ENCODE results near the gene PSTPIP2. TPM values are rescaled to one million over a fixed set of nuclear protein-coding genes. Genes with fewer than 3 reads are reported as not detected.
A peak's percentile ranks its signal among the peaks of the same experiment; 100 is the strongest.

PSTPIP2 gene
- total and polyA plus RNA-seq, 9 of the 15 experiments (the other 6 are each of a cell fraction or from before 2014, with no cell fraction given) = 14.0 to 45.7 (median 27.1) TPM

DNA sequence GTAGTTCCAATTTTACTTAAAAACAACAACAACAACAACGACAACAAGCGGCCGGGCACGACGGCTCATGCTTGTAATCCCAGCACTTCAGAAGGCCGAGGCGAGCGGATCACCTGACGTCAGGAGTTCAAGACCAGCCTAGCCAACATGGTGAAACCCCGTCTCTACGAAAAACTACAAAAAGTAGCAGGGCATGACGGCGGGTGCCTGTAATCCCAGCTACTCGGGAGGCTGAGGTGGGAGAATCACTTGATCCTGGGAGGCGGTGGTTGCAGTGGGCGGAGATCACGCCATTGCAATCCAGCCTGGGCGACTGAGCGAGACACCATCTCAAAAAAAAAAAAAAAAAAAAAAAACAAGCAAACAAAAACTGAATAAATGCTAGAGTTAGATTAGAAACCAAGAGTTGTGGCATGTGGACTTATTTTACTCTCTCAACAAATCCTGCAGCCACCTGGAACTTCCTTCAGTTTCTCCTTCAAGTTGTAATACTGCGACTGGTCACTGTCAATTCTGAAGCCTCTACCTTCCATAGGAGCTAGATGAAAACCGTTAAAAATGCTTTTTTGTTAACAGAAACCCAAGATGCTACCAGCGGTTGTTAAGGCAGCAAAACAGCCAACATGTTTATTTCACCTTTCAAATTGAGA, 24.7 kb upstream of the PSTPIP2 start (continued):
- TF ChIP-seq, protein P1, sequence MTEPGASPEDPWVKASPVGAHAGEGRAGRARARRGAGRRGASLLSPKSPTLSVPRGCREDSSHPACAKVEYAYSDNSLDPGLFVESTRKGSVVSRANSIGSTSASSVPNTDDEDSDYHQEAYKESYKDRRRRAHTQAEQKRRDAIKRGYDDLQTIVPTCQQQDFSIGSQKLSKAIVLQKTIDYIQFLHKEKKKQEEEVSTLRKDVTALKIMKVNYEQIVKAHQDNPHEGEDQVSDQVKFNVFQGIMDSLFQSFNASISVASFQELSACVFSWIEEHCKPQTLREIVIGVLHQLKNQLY (CRISPR knock-in tag; conservative IDR thresholded peaks at IDR 0.05) = no peak
- TF ChIP-seq ZNF311 (CRISPR knock-in tag; IDR thresholded peaks at IDR 0.05) (no peak), RHOXF2B (CRISPR knock-in tag; conservative IDR thresholded peaks at IDR 0.05) (no peak), NFATC3 (IDR thresholded peaks at IDR 0.05) (no peak), ZNF146 (CRISPR knock-in tag; IDR thresholded peaks at IDR 0.05; ENCODE audit: unreplicated experiment) (no peak), TAL1 (IDR thresholded peaks at IDR 0.05) (no peak), PTBP1 (IDR thresholded peaks at IDR 0.05; ENCODE audit: low read depth, low read length) (no peak), ZNF436 (CRISPR knock-in tag; IDR thresholded peaks at IDR 0.05) (no peak)
- TF ChIP-seq, protein P2, sequence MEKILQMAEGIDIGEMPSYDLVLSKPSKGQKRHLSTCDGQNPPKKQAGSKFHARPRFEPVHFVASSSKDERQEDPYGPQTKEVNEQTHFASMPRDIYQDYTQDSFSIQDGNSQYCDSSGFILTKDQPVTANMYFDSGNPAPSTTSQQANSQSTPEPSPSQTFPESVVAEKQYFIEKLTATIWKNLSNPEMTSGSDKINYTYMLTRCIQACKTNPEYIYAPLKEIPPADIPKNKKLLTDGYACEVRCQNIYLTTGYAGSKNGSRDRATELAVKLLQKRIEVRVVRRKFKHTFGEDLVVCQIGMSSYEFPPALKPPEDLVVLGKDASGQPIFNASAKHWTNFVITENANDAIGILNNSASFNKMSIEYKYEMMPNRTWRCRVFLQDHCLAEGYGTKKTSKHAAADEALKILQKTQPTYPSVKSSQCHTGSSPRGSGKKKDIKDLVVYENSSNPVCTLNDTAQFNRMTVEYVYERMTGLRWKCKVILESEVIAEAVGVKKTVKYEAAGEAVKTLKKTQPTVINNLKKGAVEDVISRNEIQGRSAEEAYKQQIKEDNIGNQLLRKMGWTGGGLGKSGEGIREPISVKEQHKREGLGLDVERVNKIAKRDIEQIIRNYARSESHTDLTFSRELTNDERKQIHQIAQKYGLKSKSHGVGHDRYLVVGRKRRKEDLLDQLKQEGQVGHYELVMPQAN (IDR thresholded peaks at IDR 0.05; ENCODE audit: borderline replicate concordance) = peak; percentile 23; the same call in 1 of the 2 replicates
- TF ChIP-seq, protein P3, sequence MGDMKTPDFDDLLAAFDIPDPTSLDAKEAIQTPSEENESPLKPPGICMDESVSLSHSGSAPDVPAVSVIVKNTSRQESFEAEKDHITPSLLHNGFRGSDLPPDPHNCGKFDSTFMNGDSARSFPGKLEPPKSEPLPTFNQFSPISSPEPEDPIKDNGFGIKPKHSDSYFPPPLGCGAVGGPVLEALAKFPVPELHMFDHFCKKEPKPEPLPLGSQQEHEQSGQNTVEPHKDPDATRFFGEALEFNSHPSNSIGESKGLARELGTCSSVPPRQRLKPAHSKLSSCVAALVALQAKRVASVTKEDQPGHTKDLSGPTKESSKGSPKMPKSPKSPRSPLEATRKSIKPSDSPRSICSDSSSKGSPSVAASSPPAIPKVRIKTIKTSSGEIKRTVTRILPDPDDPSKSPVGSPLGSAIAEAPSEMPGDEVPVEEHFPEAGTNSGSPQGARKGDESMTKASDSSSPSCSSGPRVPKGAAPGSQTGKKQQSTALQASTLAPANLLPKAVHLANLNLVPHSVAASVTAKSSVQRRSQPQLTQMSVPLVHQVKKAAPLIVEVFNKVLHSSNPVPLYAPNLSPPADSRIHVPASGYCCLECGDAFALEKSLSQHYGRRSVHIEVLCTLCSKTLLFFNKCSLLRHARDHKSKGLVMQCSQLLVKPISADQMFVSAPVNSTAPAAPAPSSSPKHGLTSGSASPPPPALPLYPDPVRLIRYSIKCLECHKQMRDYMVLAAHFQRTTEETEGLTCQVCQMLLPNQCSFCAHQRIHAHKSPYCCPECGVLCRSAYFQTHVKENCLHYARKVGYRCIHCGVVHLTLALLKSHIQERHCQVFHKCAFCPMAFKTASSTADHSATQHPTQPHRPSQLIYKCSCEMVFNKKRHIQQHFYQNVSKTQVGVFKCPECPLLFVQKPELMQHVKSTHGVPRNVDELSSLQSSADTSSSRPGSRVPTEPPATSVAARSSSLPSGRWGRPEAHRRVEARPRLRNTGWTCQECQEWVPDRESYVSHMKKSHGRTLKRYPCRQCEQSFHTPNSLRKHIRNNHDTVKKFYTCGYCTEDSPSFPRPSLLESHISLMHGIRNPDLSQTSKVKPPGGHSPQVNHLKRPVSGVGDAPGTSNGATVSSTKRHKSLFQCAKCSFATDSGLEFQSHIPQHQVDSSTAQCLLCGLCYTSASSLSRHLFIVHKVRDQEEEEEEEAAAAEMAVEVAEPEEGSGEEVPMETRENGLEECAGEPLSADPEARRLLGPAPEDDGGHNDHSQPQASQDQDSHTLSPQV (IDR thresholded peaks at IDR 0.05) = no peak
- TF ChIP-seq, protein P4, sequence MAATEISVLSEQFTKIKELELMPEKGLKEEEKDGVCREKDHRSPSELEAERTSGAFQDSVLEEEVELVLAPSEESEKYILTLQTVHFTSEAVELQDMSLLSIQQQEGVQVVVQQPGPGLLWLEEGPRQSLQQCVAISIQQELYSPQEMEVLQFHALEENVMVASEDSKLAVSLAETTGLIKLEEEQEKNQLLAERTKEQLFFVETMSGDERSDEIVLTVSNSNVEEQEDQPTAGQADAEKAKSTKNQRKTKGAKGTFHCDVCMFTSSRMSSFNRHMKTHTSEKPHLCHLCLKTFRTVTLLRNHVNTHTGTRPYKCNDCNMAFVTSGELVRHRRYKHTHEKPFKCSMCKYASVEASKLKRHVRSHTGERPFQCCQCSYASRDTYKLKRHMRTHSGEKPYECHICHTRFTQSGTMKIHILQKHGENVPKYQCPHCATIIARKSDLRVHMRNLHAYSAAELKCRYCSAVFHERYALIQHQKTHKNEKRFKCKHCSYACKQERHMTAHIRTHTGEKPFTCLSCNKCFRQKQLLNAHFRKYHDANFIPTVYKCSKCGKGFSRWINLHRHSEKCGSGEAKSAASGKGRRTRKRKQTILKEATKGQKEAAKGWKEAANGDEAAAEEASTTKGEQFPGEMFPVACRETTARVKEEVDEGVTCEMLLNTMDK (IDR thresholded peaks at IDR 0.05; ENCODE audit: borderline replicate concordance, insufficient read depth, low read depth, low read length, poor library complexity, severe bottlenecking) = no peak
- TF ChIP-seq, protein P5, sequence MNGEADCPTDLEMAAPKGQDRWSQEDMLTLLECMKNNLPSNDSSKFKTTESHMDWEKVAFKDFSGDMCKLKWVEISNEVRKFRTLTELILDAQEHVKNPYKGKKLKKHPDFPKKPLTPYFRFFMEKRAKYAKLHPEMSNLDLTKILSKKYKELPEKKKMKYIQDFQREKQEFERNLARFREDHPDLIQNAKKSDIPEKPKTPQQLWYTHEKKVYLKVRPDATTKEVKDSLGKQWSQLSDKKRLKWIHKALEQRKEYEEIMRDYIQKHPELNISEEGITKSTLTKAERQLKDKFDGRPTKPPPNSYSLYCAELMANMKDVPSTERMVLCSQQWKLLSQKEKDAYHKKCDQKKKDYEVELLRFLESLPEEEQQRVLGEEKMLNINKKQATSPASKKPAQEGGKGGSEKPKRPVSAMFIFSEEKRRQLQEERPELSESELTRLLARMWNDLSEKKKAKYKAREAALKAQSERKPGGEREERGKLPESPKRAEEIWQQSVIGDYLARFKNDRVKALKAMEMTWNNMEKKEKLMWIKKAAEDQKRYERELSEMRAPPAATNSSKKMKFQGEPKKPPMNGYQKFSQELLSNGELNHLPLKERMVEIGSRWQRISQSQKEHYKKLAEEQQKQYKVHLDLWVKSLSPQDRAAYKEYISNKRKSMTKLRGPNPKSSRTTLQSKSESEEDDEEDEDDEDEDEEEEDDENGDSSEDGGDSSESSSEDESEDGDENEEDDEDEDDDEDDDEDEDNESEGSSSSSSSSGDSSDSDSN (IDR thresholded peaks at IDR 0.05; ENCODE audit: borderline replicate concordance in 1 of 2, low read depth in 2 of 2, low read length in 2 of 2) = no peak
